ENCODE data around the gene RASA3.

GRCh38 chr13:113981611-113982295, 150.7 kb downstream of the RASA3 start:
- TF ChIP-seq ZNF274 (IDR thresholded peaks at IDR 0.05; ENCODE audit: low read depth, low read length) (no peak), SUZ12 (IDR thresholded peaks at IDR 0.05; ENCODE audit: extremely low read depth, insufficient read depth, insufficient read length) (no peak), YY1 (IDR thresholded peaks at IDR 0.05; ENCODE audit: insufficient read depth, insufficient read length) (no peak)

All from NT2/D1 (cell line).